ENCODE results near the gene MISP.

The MISP gene

DNA sequence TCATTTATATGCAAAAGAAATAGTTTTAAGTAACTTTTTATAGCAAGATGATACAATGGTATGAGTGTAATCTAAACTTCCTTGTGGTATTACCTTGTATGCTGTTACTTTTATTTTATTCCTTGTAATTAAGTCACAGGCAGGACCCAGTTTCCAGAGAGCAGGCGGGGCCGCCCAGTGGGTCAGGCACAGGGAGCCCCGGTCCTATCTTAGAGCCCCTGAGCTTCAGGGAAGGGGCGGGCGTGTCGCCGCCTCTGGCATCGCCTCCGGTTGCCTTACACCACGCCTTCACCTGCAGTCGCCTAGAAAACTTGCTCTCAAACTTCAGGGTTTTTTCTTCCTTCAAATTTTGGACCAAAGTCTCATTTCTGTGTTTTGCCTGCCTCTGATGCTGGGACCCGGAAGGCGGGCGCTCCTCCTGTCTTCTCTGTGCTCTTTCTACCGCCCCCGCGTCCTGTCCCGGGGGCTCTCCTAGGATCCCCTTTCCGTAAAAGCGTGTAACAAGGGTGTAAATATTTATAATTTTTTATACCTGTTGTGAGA is 60.7 kb downstream of the MISP start:
- DNase-seq = no peak

- DNase-seq = no peak
Observed at GRCh38 chr19:812049-812746, 61.3 kb downstream of the MISP start.

- no peak for DNase-seq
Observed at GRCh38 chr19:812747-813218, 61.9 kb downstream of the MISP start.

DNA sequence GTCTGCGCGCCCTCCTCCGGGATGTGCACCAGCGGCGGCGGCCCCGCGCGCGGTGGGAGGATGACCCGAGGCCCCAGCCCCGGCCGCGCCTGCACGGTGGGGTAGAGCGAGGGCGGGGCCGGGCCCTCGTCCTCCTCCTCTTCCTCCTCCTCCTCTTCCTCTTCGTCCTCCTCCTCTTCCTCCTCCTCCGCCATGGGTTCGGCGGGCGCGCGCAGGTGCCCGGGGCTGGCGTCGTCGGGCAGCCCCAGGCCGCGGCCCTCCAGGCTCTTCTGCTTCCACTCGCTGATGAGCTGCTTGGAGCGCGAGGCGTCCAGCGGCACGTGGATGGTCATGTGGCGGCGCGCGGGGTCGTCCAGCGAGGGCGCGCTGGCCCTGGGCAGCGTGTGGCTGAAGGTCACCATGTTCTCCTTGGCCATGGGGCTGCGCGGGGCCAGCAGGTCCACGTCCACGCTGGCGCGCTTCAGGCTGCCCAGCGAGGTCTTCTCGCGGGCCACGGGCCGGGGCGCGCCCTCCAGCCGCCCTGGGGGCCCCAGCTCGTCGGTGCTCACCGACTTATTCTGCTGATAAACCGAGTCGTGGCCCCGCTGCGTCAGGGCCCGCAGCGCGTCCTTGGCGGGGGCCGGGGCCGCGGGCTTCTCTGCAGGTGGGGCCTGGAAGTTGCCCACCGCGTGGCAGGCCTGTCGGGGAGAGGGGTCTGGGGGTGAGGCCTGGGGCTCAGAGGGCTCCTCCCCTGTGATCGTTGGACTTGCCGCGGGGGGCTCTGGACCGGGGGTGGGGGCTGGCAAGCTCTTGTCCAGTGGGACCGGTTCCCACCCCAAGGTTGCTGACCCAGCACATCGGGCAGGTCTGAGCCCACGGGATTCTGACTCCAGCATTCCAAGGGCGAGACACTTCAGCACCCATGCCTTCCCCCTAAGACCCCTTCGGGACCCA is 62.6 kb downstream of the MISP start:
- DNase-seq = no peak

Measured in CD4-positive, alpha-beta T cell treated with Interleukin-21 for 1 hour (primary cell).